ENCODE data around the gene ING3.

ING3 gene

DNA sequence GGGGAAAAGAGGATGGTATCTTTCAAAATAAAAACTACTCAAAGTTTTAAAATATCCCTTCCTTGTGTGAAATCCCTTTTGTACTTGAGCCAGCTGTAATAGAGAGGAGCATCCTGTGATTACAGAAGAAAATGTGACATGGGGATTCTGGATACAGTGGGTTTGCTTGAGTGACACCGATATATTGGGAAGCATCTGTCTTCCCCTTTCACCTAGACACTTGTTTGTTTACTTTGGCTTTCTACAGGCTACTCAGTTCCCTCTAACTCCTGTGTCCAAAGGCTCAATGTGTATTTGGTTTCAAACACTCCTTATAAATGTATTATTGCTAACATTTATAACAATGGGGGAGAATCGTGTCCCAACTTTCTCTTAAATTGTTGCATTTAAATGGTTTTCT is 62.3 kb downstream of the ING3 start:
- H3K79me2 ChIP-seq (ENCODE audit: insufficient read depth, low read length): no peaks in the 10 kb centered on the region
- H3K9ac ChIP-seq (ENCODE audit: low read length): no peak overlapping the region
- no peaks in the 10 kb centered on the region for H3F3A ChIP-seq (ENCODE audit: insufficient read depth)
- H3K9me2 ChIP-seq (replicated peaks; ENCODE audit: insufficient read depth, low read length): no peaks in the 10 kb centered on the region
- no peak for TF ChIP-seq EZH2phosphoT487 (conservative IDR thresholded peaks at IDR 0.05; ENCODE audit: low read length)
- TF ChIP-seq, protein P1, sequence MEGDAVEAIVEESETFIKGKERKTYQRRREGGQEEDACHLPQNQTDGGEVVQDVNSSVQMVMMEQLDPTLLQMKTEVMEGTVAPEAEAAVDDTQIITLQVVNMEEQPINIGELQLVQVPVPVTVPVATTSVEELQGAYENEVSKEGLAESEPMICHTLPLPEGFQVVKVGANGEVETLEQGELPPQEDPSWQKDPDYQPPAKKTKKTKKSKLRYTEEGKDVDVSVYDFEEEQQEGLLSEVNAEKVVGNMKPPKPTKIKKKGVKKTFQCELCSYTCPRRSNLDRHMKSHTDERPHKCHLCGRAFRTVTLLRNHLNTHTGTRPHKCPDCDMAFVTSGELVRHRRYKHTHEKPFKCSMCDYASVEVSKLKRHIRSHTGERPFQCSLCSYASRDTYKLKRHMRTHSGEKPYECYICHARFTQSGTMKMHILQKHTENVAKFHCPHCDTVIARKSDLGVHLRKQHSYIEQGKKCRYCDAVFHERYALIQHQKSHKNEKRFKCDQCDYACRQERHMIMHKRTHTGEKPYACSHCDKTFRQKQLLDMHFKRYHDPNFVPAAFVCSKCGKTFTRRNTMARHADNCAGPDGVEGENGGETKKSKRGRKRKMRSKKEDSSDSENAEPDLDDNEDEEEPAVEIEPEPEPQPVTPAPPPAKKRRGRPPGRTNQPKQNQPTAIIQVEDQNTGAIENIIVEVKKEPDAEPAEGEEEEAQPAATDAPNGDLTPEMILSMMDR (IDR thresholded peaks at IDR 0.05; ENCODE audit: insufficient read depth, low read length, poor library complexity, severe bottlenecking): no peak
- H3K27me3 ChIP-seq (ENCODE audit: low read length): no peaks in the 10 kb centered on the region
- H4K20me1 ChIP-seq (ENCODE audit: low read depth, low read length): no peaks in the 10 kb centered on the region
- no peak overlapping the region for H2AFZ ChIP-seq (ENCODE audit: low read depth, low read length, severe bottlenecking)
- H3K36me3 ChIP-seq (ENCODE audit: low read length): no peaks in the 10 kb centered on the region
- no peak overlapping the region for H3K4me3 ChIP-seq (ENCODE audit: insufficient read depth, low read length, poor library complexity, severe bottlenecking)
- H3K9me3 ChIP-seq (ENCODE audit: insufficient read depth, low read length): no peaks in the 10 kb centered on the region
- no peak overlapping the region for H3K4me2 ChIP-seq (ENCODE audit: low read depth, low read length, poor library complexity, severe bottlenecking)
- H3K27ac ChIP-seq (ENCODE audit: low read depth, low read length): no peak overlapping the region

DNA sequence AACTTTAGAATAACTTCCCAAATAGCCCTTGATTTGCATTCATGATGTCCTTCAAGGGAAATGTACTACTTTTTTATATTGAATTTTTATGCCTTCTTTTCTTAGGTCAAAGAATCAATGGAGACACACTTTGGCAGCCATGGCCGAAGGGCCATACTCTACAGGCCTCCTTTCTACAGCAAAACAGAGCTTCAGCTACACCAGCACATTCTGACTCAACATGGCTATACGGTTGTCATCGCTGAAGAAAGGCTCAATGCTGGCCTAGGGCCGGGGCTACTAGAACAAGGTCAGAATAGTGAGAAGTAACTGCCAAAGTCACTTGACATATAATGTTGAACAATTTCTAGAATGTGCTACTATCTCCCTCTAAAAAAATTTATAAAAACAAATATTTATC is 65.0 kb downstream of the ING3 start:
- Histone ChIP-seq H3K9ac (ENCODE audit: low read length) (no peak overlapping the region), H3K79me2 (ENCODE audit: insufficient read depth, low read length) (no peaks in the 10 kb centered on the region)

DNA sequence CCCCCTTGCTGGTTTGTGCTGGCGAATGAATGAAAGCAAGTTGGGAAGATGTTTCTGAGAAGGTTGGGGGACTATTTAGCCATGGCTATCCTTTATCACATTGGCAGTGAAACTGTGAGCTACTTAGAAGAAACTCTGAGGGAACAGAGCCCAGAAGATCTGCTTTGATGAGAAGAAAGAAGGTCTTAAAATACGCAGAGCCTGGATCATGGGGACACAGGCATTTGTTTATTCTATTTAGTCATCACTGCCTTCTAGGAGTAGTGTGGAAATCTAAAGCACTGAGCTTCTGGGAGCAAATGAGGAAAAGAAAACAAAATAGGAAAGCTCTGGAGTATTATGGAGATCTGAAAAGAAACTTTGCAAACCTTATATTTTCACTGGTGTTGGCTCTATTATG is 66.4 kb downstream of the ING3 start:
- Histone ChIP-seq H3K36me3 (ENCODE audit: low read length) (no peaks in the 10 kb centered on the region), H2AFZ (ENCODE audit: low read depth, low read length, severe bottlenecking) (no peak overlapping the region), H3F3A (ENCODE audit: insufficient read depth) (no peaks in the 10 kb centered on the region), H3K4me3 (ENCODE audit: insufficient read depth, low read length, poor library complexity, severe bottlenecking) (no peak overlapping the region), H3K9ac (ENCODE audit: low read length) (no peak overlapping the region), H3K27ac (ENCODE audit: low read depth, low read length) (no peak overlapping the region), H3K79me2 (ENCODE audit: insufficient read depth, low read length) (no peaks in the 10 kb centered on the region), H3K9me2 (replicated peaks; ENCODE audit: insufficient read depth, low read length) (no peaks in the 10 kb centered on the region), H4K20me1 (ENCODE audit: low read depth, low read length) (no peaks in the 10 kb centered on the region), H3K9me3 (ENCODE audit: insufficient read depth, low read length) (no peaks in the 10 kb centered on the region), H3K27me3 (ENCODE audit: low read length) (no peaks in the 10 kb centered on the region), H3K4me2 (ENCODE audit: low read depth, low read length, poor library complexity, severe bottlenecking) (no peak overlapping the region)
- TF ChIP-seq, protein P1 (IDR thresholded peaks at IDR 0.05; ENCODE audit: insufficient read depth, low read length, poor library complexity, severe bottlenecking): no peak

More for the DNA sequence above, 65.0 kb downstream of the ING3 start:
- H4K20me1 ChIP-seq (ENCODE audit: low read depth, low read length): no peaks in the 10 kb centered on the region
- H3K4me3 ChIP-seq (ENCODE audit: insufficient read depth, low read length, poor library complexity, severe bottlenecking): no peak overlapping the region
- H3F3A ChIP-seq (ENCODE audit: insufficient read depth): no peaks in the 10 kb centered on the region
- TF ChIP-seq, protein P1 (IDR thresholded peaks at IDR 0.05; ENCODE audit: insufficient read depth, low read length, poor library complexity, severe bottlenecking): no peak
- no peak for TF ChIP-seq EZH2phosphoT487 (conservative IDR thresholded peaks at IDR 0.05; ENCODE audit: low read length)
- no peaks in the 10 kb centered on the region for H3K27me3 ChIP-seq (ENCODE audit: low read length)
- H3K4me2 ChIP-seq (ENCODE audit: low read depth, low read length, poor library complexity, severe bottlenecking): no peak overlapping the region
- no peaks in the 10 kb centered on the region for H3K9me2 ChIP-seq (replicated peaks; ENCODE audit: insufficient read depth, low read length)
- H3K9me3 ChIP-seq (ENCODE audit: insufficient read depth, low read length): no peaks in the 10 kb centered on the region
- no peak overlapping the region for H3K27ac ChIP-seq (ENCODE audit: low read depth, low read length)
- H3K36me3 ChIP-seq (ENCODE audit: low read length): no peaks in the 10 kb centered on the region
- no peak overlapping the region for H2AFZ ChIP-seq (ENCODE audit: low read depth, low read length, severe bottlenecking)

DNA sequence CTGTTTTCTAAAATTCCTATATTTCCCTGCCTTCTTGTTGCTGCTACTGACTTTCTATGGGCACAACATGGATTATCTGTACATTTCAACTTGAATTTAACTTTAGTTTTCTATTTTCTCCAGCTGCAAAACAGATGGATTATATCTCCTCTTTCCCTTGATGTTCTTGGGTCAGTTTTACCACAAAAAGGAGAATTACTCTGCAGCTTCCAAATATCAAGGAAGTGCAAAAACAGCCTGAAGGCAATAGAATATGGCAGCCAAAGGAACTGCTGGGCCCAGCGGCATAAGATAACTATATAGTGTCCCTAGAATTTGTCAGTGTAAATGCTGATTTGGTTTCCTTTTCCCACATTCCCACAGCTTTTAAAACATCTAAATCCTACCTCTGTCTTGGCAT is 67.0 kb downstream of the ING3 start:
- H3K27me3 ChIP-seq (ENCODE audit: low read length): no peaks in the 10 kb centered on the region
- no peaks in the 10 kb centered on the region for H3K36me3 ChIP-seq (ENCODE audit: low read length)
- H3K9ac ChIP-seq (ENCODE audit: low read length): no peak overlapping the region
- no peak overlapping the region for H3K4me2 ChIP-seq (ENCODE audit: low read depth, low read length, poor library complexity, severe bottlenecking)
- no peaks in the 10 kb centered on the region for H3F3A ChIP-seq (ENCODE audit: insufficient read depth)
- H3K4me3 ChIP-seq (ENCODE audit: insufficient read depth, low read length, poor library complexity, severe bottlenecking): no peak overlapping the region
- H3K9me2 ChIP-seq (replicated peaks; ENCODE audit: insufficient read depth, low read length): no peaks in the 10 kb centered on the region
- no peak for TF ChIP-seq EZH2phosphoT487 (conservative IDR thresholded peaks at IDR 0.05; ENCODE audit: low read length)
- TF ChIP-seq, protein P1 (IDR thresholded peaks at IDR 0.05; ENCODE audit: insufficient read depth, low read length, poor library complexity, severe bottlenecking): no peak
- no peaks in the 10 kb centered on the region for H4K20me1 ChIP-seq (ENCODE audit: low read depth, low read length)
- no peaks in the 10 kb centered on the region for H3K9me3 ChIP-seq (ENCODE audit: insufficient read depth, low read length)
- H3K79me2 ChIP-seq (ENCODE audit: insufficient read depth, low read length): no peaks in the 10 kb centered on the region
- H3K27ac ChIP-seq (ENCODE audit: low read depth, low read length): no peak overlapping the region
- H2AFZ ChIP-seq (ENCODE audit: low read depth, low read length, severe bottlenecking): no peak overlapping the region
